A549 (cell line): ENCODE data around the gene GNAS. TPM values are rescaled to one million over a fixed set of nuclear protein-coding genes. Genes with fewer than 3 reads are reported as not detected.
A peak's percentile ranks its signal among the peaks of the same experiment; 100 is the strongest.

Experiments
- ATAC-seq, 2 experiments: fragments of 200-7000 bp in 1 of 2; fragments of >200 bp in 1 of 2; cut with Nextera tagmentation in 1 of 2; cut with Tn5 transposase in 1 of 2; 3 replicates each; pipeline versions ENCODE4 v1.8.0 to v1.9.1; 2018 to 2020; ENCODE audit warnings: mild to moderate bottlenecking in 1 of 2, moderate library complexity in 1 of 2
- CTCF ChIA-PET: fragments of 300-600 bp; sonication (Branson Sonifier 250); formaldehyde crosslinking; extraction: SDS; loops from one replicate; lab custom pipeline; 2021; ENCODE audit warnings: antibody characterized with exemption, inconsistent platforms; lab: Yijun Ruan, JAX
- POLR2A ChIA-PET: fragments of 350-600 bp; formaldehyde crosslinking; extraction: SDS; loops from one replicate; lab custom pipeline; 2021; ENCODE audit warnings: antibody characterized with exemption, inconsistent platforms; lab: Yijun Ruan, JAX
- DNase-seq, 2 experiments: peaks; one replicate each; pipeline versions ENCODE4 v3.0.0 to v3.0.0-alpha.2; 2011 to 2016; ENCODE audit warnings: low read depth in 1 of 2, low spot score in 1 of 2
- FAIRE-seq: peaks from 2 replicates; lab custom pipeline; 2011; peaks lifted over from hg19 to GRCh38; lab: Jason Lieb, UNC
- H3K27ac ChIP-seq, 2 experiments: fragments of >200 bp; sonication (Bioruptor Twin); formaldehyde crosslinking; 3 replicates each; pipeline ENCODE4 v1.5.1; 2016 to 2017
- H3K4me1 ChIP-seq: fragments of >200 bp; sonication (Bioruptor Twin); formaldehyde crosslinking; 3 replicates; pipeline ENCODE4 v1.6.1; 2016
- H3K4me2 ChIP-seq: fragments of >200 bp; sonication (Bioruptor Twin); formaldehyde crosslinking; 3 replicates; pipeline ENCODE4 v1.6.1; 2016
- H3K4me3 ChIP-seq: fragments of >200 bp; sonication (Bioruptor Twin); formaldehyde crosslinking; 3 replicates; pipeline ENCODE4 v1.5.1; 2016
- H3K9me3 ChIP-seq: fragments of >200 bp; sonication (Bioruptor Twin); formaldehyde crosslinking; 3 replicates; pipeline ENCODE4 v1.6.1; 2016
- CHD2 ChIP-seq: fragments of 150-350 bp; IDR thresholded peaks from 2 replicates; pipeline ENCODE4 v1.6.1; 2014; ENCODE audit warnings: low read length; ENCODE audit not compliant: partially characterized antibody
- CHD4 ChIP-seq: fragments of 200-600 bp; sonication (generic); IDR thresholded peaks from 2 replicates; pipeline ENCODE4 v1.6.1; 2016; ENCODE audit warnings: antibody characterized with exemption, mild to moderate bottlenecking, borderline replicate concordance
- ELK1 ChIP-seq: fragments of 150-350 bp; IDR thresholded peaks from 2 replicates; pipeline ENCODE4 v1.6.1; 2014; ENCODE audit warnings: low read depth, mild to moderate bottlenecking, low read length
- EP300 ChIP-seq, 2 experiments: fragments of >200 bp; sonication (Bioruptor Twin); formaldehyde crosslinking; IDR thresholded peaks; 2 replicates in 1 of 2; 3 replicates in 1 of 2; pipeline ENCODE4 v1.6.1; 2016 to 2017
- FOSB ChIP-seq: fragments of 250-450 bp; sonication (Bioruptor Pico); IDR thresholded peaks from 2 replicates; pipeline ENCODE4 v1.5.0; 2020; ENCODE audit warnings: mild to moderate bottlenecking, moderate library complexity
- HEYL ChIP-seq: fragments of 250-450 bp; sonication (Bioruptor Pico); IDR thresholded peaks from 2 replicates; pipeline ENCODE4 v1.8.0; 2021; ENCODE audit warnings: mild to moderate bottlenecking, moderate library complexity
- HOXB5 ChIP-seq: fragments of 250-450 bp; sonication (Bioruptor Pico); IDR thresholded peaks from 2 replicates; pipeline ENCODE4 v1.5.0; 2020; ENCODE audit warnings: mild to moderate bottlenecking, moderate library complexity
- JUNB ChIP-seq: fragments of >200 bp; sonication (Bioruptor Twin); formaldehyde crosslinking; IDR thresholded peaks from 2 replicates; pipeline ENCODE4 v1.6.1; 2016
- KDM1A ChIP-seq: fragments of 200-600 bp; sonication (generic); IDR thresholded peaks from 2 replicates; pipeline ENCODE4 v1.6.1; 2016; ENCODE audit warnings: low read depth, mild to moderate bottlenecking
- POLR2A ChIP-seq: IDR thresholded peaks from 2 replicates; pipeline ENCODE4 v1.6.1; 2012; ENCODE audit warnings: mild to moderate bottlenecking, low read length
- RAD21 ChIP-seq, 2 experiments: fragments of >200 bp in 1 of 2; sonication (Bioruptor Twin) in 1 of 2; formaldehyde crosslinking in 1 of 2; IDR thresholded peaks in 1 of 2; conservative IDR thresholded peaks in 1 of 2; 2 replicates in 1 of 2; 3 replicates in 1 of 2; pipeline ENCODE4 v1.6.1; 2012 to 2018; ENCODE audit warnings: inconsistent platforms in 1 of 2
- RARB ChIP-seq: fragments of 250-450 bp; sonication (Bioruptor Pico); IDR thresholded peaks from 2 replicates; pipeline ENCODE4 v1.8.0; 2021; ENCODE audit warnings: mild to moderate bottlenecking, moderate library complexity
- RNF2 ChIP-seq: fragments of 200-600 bp; sonication (generic); IDR thresholded peaks from 2 replicates; pipeline ENCODE4 v1.6.1; 2016; ENCODE audit warnings: low read depth, mild to moderate bottlenecking, antibody characterized with exemption, moderate library complexity, borderline replicate concordance
- SMC3 ChIP-seq: fragments of >200 bp; sonication (Bioruptor Twin); formaldehyde crosslinking; IDR thresholded peaks from 3 replicates; pipeline ENCODE4 v1.6.1; 2018; ENCODE audit warnings: inconsistent platforms
- USF2 ChIP-seq: fragments of 450-650 bp; IDR thresholded peaks from 2 replicates; pipeline ENCODE4 v1.6.1; 2014; ENCODE audit warnings: antibody characterized with exemption
- ZFP36 ChIP-seq: fragments of 450-650 bp; IDR thresholded peaks from 2 replicates; pipeline ENCODE4 v1.6.1; 2014; ENCODE audit warnings: borderline replicate concordance; ENCODE audit not compliant: partially characterized antibody
- ZNF302 ChIP-seq: fragments of 250-450 bp; sonication (Bioruptor Pico); IDR thresholded peaks from 2 replicates; pipeline ENCODE4 v1.9.0; 2021; ENCODE audit warnings: inconsistent platforms, mild to moderate bottlenecking, moderate library complexity
- ZSCAN20 ChIP-seq: fragments of 250-450 bp; sonication (Bioruptor Pico); IDR thresholded peaks from 2 replicates; pipeline ENCODE4 v1.8.0; 2022; ENCODE audit warnings: mild to moderate bottlenecking, moderate library complexity
- WGBS: methylation state at CpG from one replicate; pipeline ENCODE4 v1.1.6; 2017; ENCODE audit errors: missing lambda C conversion rate; 5-methylcytosine and 5-hydroxymethylcytosine counted together
- polyA plus RNA-seq, 4 experiments: library from polyadenylated mRNA; depleted of rRNA in 3 of 4; stranded (reverse); fragments of >200 nt; fragmentation: RNase III in 1 of 4; extraction: RNeasy Plus Mini Kit Qiagen cat#74134 plus additional on column Dnase treatment in 1 of 4; gene quantifications; 2 replicates in 3 of 4; 3 replicates in 1 of 4; pipeline ENCODE4 v1.2.3, GENCODE V29; 2011 to 2017
- TF ChIP-seq, protein P1 (sequence below): IDR thresholded peaks from 2 replicates; pipeline ENCODE4 v1.6.1; 2012
- TF ChIP-seq, protein P2 (sequence below): fragments of >200 bp; sonication (Bioruptor Twin); formaldehyde crosslinking; IDR thresholded peaks from 3 replicates; pipeline ENCODE4 v1.5.1; 2016
- TF ChIP-seq, protein P3 (sequence below): IDR thresholded peaks from 2 replicates; pipeline ENCODE4 v1.6.1; 2012

Gene GNAS
- polyA plus RNA-seq, 2 of the 4 experiments (the other 2 are of a cell fraction): 534 to 600 TPM

DNA sequence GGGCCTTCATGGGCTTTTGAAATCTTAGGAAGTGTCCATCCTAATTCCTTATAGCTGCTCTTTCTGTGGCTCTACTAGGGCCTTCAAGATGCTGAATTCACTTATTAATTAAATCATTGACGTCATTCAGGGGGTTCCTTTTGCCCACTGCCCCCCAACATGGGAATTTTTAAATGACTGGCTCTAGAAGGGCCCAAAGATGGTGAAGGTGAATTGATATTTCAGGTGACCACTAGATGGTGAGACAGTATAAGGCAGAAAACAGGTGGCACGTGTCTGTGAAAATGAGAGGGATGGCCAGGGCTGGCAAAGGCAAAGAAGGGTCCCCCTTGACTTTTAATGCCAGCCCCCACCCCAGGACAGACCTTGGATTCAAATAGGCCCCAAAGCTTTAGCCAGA lies 11.8 kb downstream of the GNAS start:
- 7% methylated on average over 2 of the region's 2 CpGs for WGBS
- DNase-seq: no peak
- Histone ChIP-seq H3K4me2 (no peak overlapping the region), H3K4me1 (no peaks in the 10 kb centered on the region), H3K4me3 (no peak overlapping the region), H3K9me3 (no peaks in the 10 kb centered on the region), H3K27ac (no peak overlapping the region)
- ChIA-PET POLR2A (no interaction called here), CTCF (interaction anchor here (0.6 to 5.6 kb wide), 22 partner anchors 12 to 639 kb away, joined by 3 to 40 read pairs (median 4); partner anchors contain the start of gene GNAS)
- TF ChIP-seq KDM1A (no peak), RAD21 (conservative IDR thresholded peaks at IDR 0.05 in 1 of 2, IDR thresholded peaks at IDR 0.05 in 1 of 2) (peak; percentile 59 to 63), ZSCAN20 (CRISPR knock-in tag) (no peak), SMC3 (peak; percentile 26; the same call in 1 of the 3 replicates), ZFP36 (no peak)
- TF ChIP-seq, protein P1, sequence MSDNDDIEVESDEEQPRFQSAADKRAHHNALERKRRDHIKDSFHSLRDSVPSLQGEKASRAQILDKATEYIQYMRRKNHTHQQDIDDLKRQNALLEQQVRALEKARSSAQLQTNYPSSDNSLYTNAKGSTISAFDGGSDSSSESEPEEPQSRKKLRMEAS: 0 out of 2 replicates have a peak, but pooled peaks have one; percentile 34
- TF ChIP-seq, protein P2, sequence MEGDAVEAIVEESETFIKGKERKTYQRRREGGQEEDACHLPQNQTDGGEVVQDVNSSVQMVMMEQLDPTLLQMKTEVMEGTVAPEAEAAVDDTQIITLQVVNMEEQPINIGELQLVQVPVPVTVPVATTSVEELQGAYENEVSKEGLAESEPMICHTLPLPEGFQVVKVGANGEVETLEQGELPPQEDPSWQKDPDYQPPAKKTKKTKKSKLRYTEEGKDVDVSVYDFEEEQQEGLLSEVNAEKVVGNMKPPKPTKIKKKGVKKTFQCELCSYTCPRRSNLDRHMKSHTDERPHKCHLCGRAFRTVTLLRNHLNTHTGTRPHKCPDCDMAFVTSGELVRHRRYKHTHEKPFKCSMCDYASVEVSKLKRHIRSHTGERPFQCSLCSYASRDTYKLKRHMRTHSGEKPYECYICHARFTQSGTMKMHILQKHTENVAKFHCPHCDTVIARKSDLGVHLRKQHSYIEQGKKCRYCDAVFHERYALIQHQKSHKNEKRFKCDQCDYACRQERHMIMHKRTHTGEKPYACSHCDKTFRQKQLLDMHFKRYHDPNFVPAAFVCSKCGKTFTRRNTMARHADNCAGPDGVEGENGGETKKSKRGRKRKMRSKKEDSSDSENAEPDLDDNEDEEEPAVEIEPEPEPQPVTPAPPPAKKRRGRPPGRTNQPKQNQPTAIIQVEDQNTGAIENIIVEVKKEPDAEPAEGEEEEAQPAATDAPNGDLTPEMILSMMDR: peak; percentile 40
- no peak for FAIRE-seq
- ATAC-seq: peak; percentile 57 to 77; a peak in 3 of 6 replicates

DNA sequence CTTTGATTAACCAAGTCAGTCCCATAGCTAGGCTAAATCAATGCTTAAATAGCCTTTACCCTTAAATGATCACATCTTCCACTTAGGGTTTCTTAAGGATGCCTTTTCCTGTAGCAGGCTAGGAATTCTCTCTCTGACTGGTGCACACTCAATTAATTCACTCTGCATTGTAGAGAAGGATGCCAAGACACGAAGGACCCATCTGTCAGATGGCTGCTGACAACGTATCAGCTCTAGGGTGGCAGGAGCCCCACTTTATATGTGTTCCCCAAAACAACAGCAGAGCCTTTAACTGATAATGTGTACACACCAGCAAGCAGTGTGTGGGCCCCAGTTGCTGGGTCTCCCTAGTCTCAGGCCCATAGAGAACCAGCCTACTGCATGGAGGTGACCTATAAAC lies 13.3 kb downstream of the GNAS start:
- CTCF ChIA-PET: interaction anchor here (0.7 to 5.6 kb wide), 9 partner anchors 256 to 630 kb away, joined by 3 to 40 read pairs (median 3); no protein-coding TSS in a partner anchor
- no peak for DNase-seq
- POLR2A ChIA-PET: no interaction called here
- no peak for ATAC-seq
- H3K9me3 ChIP-seq: no peaks in the 10 kb centered on the region
- no peaks in the 10 kb centered on the region for H3K4me1 ChIP-seq
- TF ChIP-seq ELK1 (no peak), RARB (CRISPR knock-in tag) (no peak), HOXB5 (CRISPR knock-in tag) (no peak), JUNB (no peak), HEYL (CRISPR knock-in tag) (no peak), USF2 (no peak), SMC3 (no peak), ZNF302 (CRISPR knock-in tag) (no peak), RNF2 (no peak), CHD2 (no peak), CHD4 (no peak), POLR2A (no peak), EP300 (IDR thresholded peaks at IDR 0.05) (no peak), FOSB (CRISPR knock-in tag) (no peak)
- TF ChIP-seq, protein P3, sequence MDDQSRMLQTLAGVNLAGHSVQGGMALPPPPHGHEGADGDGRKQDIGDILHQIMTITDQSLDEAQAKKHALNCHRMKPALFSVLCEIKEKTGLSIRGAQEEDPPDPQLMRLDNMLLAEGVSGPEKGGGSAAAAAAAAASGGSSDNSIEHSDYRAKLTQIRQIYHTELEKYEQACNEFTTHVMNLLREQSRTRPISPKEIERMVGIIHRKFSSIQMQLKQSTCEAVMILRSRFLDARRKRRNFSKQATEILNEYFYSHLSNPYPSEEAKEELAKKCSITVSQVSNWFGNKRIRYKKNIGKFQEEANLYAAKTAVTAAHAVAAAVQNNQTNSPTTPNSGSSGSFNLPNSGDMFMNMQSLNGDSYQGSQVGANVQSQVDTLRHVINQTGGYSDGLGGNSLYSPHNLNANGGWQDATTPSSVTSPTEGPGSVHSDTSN: no peak
- WGBS: 26% methylated on average over 2 of the region's 2 CpGs
- no peak for FAIRE-seq
- no peak overlapping the region for H3K27ac ChIP-seq
- H3K4me2 ChIP-seq: no peak overlapping the region
- no peak overlapping the region for H3K4me3 ChIP-seq
